HEK293 (cell line): Measurements from ENCODE around the gene MRPS9.

Experiments used
- CTCF ChIA-PET: fragments of 350-600 bp; formaldehyde crosslinking; extraction: SDS; loops from one replicate; lab custom pipeline; 2021; ENCODE audit warnings: antibody characterized with exemption; lab: Yijun Ruan, JAX
- POLR2A ChIA-PET: fragments of 300-600 bp; formaldehyde crosslinking; extraction: SDS; loops from one replicate; lab custom pipeline; 2020; ENCODE audit warnings: antibody characterized with exemption, inconsistent platforms; lab: Yijun Ruan, JAX
- H3K27ac ChIP-seq: fragments of 200-500 bp; sonication (Bioruptor generic); 2 replicates; pipeline ENCODE4 v1.5.1; 2014; ENCODE audit warnings: low read depth, low read length, control low read depth, inconsistent platforms; ENCODE audit errors: extremely low read depth
- H3K36me3 ChIP-seq, 2 experiments: fragments of 200-500 bp in 1 of 2; sonication (Bioruptor generic) in 1 of 2; 1 replicate in 1 of 2; 2 replicates in 1 of 2; pipeline ENCODE4 v1.5.1; 2014 to 2017; ENCODE audit warnings: inconsistent platforms in 2 of 2, low read length in 2 of 2; ENCODE audit not compliant: control insufficient read depth in 2 of 2, insufficient read depth in 1 of 2
- H3K4me1 ChIP-seq: fragments of 200-500 bp; sonication (Bioruptor generic); 2 replicates; pipeline ENCODE4 v1.5.1; 2014; ENCODE audit warnings: mild to moderate bottlenecking, low read length, inconsistent platforms; ENCODE audit not compliant: control insufficient read depth, insufficient read depth
- H3K4me3 ChIP-seq: 2 replicates; pipeline ENCODE4 v1.5.1; 2011; ENCODE audit warnings: low read depth, mild to moderate bottlenecking, control low read depth, low read length, moderate library complexity
- H3K9me3 ChIP-seq: fragments of 200-500 bp; sonication (Bioruptor generic); 2 replicates; pipeline ENCODE4 v1.5.1; 2014; ENCODE audit warnings: low read depth, low read length, inconsistent platforms; ENCODE audit not compliant: control insufficient read depth, insufficient read depth
- KLF1 ChIP-seq: fragments of 450-650 bp; formaldehyde crosslinking; IDR thresholded peaks from 2 replicates; pipeline ENCODE4 v1.5.1; 2016; ENCODE audit warnings: missing biosample characterization, missing genetic modification characterization
- KLF9 ChIP-seq: fragments of 450-650 bp; formaldehyde crosslinking; IDR thresholded peaks from 2 replicates; pipeline ENCODE4 v1.5.1; 2016; ENCODE audit warnings: missing biosample characterization, missing genetic modification characterization, low read depth
- SCRT1 ChIP-seq: fragments of 450-650 bp; formaldehyde crosslinking; IDR thresholded peaks from 2 replicates; pipeline ENCODE4 v1.5.1; 2016; ENCODE audit warnings: missing biosample characterization, missing genetic modification characterization, borderline replicate concordance
- SCRT2 ChIP-seq: fragments of 450-650 bp; formaldehyde crosslinking; IDR thresholded peaks from 2 replicates; pipeline ENCODE4 v1.5.1; 2016; ENCODE audit warnings: missing biosample characterization, missing genetic modification characterization
- TRIM28 ChIP-seq: IDR thresholded peaks from 2 replicates; pipeline ENCODE4 v1.6.1; 2011; ENCODE audit warnings: low read length, control low read depth, borderline replicate concordance
- ZBTB8A ChIP-seq: fragments of 450-650 bp; formaldehyde crosslinking; IDR thresholded peaks from 2 replicates; pipeline ENCODE4 v1.5.1; 2016; ENCODE audit warnings: missing biosample characterization, missing genetic modification characterization
- ZEB2 ChIP-seq: fragments of 450-650 bp; formaldehyde crosslinking; IDR thresholded peaks from 2 replicates; pipeline ENCODE4 v1.5.1; 2016; ENCODE audit warnings: missing biosample characterization, missing genetic modification characterization
- ZFHX2 ChIP-seq: fragments of 450-650 bp; formaldehyde crosslinking; conservative IDR thresholded peaks from 2 replicates; pipeline ENCODE4 v1.5.1; 2016; ENCODE audit warnings: missing biosample characterization, missing genetic modification characterization
- ZNF335 ChIP-seq: fragments of 450-650 bp; formaldehyde crosslinking; conservative IDR thresholded peaks from 2 replicates; pipeline ENCODE4 v1.5.1; 2016; ENCODE audit warnings: missing biosample characterization, missing genetic modification characterization
- ZNF549 ChIP-seq: fragments of 450-650 bp; IDR thresholded peaks from 2 replicates; pipeline ENCODE4 v1.5.1; 2018; ENCODE audit warnings: missing biosample characterization, missing genetic modification characterization, mild to moderate bottlenecking, inconsistent platforms, moderate library complexity
- ZNF571 ChIP-seq: fragments of 450-650 bp; formaldehyde crosslinking; IDR thresholded peaks from 2 replicates; pipeline ENCODE4 v1.5.0; 2017; ENCODE audit warnings: missing biosample characterization, missing genetic modification characterization
- ZNF76 ChIP-seq: fragments of 450-650 bp; formaldehyde crosslinking; IDR thresholded peaks from 2 replicates; pipeline ENCODE4; 2016; ENCODE audit warnings: low read depth, missing biosample characterization, missing genetic modification characterization, borderline replicate concordance
- ZSCAN16 ChIP-seq: fragments of 450-650 bp; formaldehyde crosslinking; IDR thresholded peaks from 2 replicates; pipeline ENCODE4 v1.5.1; 2016; ENCODE audit warnings: missing biosample characterization, missing genetic modification characterization
- ZSCAN23 ChIP-seq: fragments of 450-650 bp; formaldehyde crosslinking; IDR thresholded peaks from 2 replicates; pipeline ENCODE4 v1.5.1; 2016; ENCODE audit warnings: missing biosample characterization, missing genetic modification characterization
- TF ChIP-seq, protein P1 (sequence below): fragments of 450-650 bp; formaldehyde crosslinking; conservative IDR thresholded peaks from 2 replicates; pipeline ENCODE4 v1.5.1; 2016; ENCODE audit warnings: low read depth, missing biosample characterization, missing genetic modification characterization
- TF ChIP-seq, protein P2 (sequence below): fragments of 450-650 bp; formaldehyde crosslinking; optimal IDR thresholded peaks from 2 replicates; pipeline ENCODE3; 2016; ENCODE audit warnings: missing biosample characterization, mild to moderate bottlenecking, missing genetic modification characterization
- TF ChIP-seq, protein P3 (sequence below): fragments of 450-650 bp; formaldehyde crosslinking; IDR thresholded peaks from 2 replicates; pipeline ENCODE4 v1.5.1; 2016; ENCODE audit warnings: missing biosample characterization, missing genetic modification characterization
- TF ChIP-seq, protein P4 (sequence below): fragments of 450-650 bp; formaldehyde crosslinking; IDR thresholded peaks from 2 replicates; pipeline ENCODE4 v1.5.1; 2016; ENCODE audit warnings: missing biosample characterization, missing genetic modification characterization
- TF ChIP-seq, protein P5 (sequence below): fragments of 450-650 bp; formaldehyde crosslinking; conservative IDR thresholded peaks from 2 replicates; pipeline ENCODE4 v1.5.1; 2016; ENCODE audit warnings: low read depth, missing biosample characterization, missing genetic modification characterization
- TF ChIP-seq, protein P6 (sequence below): fragments of 450-650 bp; IDR thresholded peaks from 2 replicates; pipeline ENCODE4 v1.5.1; 2018; ENCODE audit warnings: missing biosample characterization, missing genetic modification characterization

MRPS9 gene

DNA sequence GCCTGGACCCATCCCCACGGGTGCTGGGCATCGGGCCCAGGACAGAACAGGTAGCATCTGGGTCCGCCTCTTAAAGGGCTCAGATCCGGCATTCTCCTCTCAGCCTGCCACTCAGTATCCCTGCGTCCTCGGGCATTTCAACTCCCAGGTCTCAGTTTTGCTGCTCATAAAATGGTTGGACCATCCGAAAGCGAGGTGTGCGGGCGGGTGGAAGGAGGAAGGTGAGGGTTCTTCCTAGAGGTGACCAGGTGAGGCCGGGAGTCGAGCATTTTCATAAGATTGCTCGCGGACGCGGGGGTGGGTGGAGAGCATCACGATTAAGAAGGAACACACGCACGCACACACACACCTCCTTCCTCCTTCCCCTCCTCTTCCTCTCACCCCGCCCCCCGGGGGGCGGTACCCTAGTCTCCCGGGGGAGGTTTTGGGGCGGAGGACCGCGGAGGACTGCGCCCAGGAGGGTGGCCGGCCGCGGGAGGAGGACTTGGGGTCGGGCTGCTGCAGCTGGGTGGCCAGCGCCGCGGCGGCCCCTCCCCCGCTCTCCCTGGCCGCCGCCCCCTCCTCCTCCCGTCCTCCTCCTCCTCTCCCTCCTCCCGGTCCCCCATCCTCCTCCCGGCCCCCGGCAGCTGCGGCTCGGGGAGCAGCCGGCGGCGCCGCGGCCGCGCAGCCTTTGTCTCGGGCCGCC is 105.7 kb downstream of the MRPS9 start:
- H3K4me1 ChIP-seq = peaks cover 4% of the 10 kb centered on the region
- H3K9me3 ChIP-seq = no peaks in the 10 kb centered on the region
- peak overlapping the region; percentile 39 for H3K4me3 ChIP-seq
- ChIA-PET POLR2A (no interaction called here), CTCF (interaction anchor here (1.2 to 1.9 kb wide), 3 partner anchors 27 to 95 kb away, joined by 4 to 7 read pairs (median 5); no protein-coding TSS in a partner anchor)
- H3K27ac ChIP-seq = no peak overlapping the region; the same call in 1 of the 2 replicates
- H3K36me3 ChIP-seq = no peaks in the 10 kb centered on the region
- TF ChIP-seq SCRT2 (tag by site-specific recombination) = peak; percentile 49; the same call in 1 of the 2 replicates
- no peak for TF ChIP-seq ZSCAN16 (tag by site-specific recombination)
- peak; percentile 51 for TF ChIP-seq ZNF335 (tag by site-specific recombination)
- TF ChIP-seq, protein P1, sequence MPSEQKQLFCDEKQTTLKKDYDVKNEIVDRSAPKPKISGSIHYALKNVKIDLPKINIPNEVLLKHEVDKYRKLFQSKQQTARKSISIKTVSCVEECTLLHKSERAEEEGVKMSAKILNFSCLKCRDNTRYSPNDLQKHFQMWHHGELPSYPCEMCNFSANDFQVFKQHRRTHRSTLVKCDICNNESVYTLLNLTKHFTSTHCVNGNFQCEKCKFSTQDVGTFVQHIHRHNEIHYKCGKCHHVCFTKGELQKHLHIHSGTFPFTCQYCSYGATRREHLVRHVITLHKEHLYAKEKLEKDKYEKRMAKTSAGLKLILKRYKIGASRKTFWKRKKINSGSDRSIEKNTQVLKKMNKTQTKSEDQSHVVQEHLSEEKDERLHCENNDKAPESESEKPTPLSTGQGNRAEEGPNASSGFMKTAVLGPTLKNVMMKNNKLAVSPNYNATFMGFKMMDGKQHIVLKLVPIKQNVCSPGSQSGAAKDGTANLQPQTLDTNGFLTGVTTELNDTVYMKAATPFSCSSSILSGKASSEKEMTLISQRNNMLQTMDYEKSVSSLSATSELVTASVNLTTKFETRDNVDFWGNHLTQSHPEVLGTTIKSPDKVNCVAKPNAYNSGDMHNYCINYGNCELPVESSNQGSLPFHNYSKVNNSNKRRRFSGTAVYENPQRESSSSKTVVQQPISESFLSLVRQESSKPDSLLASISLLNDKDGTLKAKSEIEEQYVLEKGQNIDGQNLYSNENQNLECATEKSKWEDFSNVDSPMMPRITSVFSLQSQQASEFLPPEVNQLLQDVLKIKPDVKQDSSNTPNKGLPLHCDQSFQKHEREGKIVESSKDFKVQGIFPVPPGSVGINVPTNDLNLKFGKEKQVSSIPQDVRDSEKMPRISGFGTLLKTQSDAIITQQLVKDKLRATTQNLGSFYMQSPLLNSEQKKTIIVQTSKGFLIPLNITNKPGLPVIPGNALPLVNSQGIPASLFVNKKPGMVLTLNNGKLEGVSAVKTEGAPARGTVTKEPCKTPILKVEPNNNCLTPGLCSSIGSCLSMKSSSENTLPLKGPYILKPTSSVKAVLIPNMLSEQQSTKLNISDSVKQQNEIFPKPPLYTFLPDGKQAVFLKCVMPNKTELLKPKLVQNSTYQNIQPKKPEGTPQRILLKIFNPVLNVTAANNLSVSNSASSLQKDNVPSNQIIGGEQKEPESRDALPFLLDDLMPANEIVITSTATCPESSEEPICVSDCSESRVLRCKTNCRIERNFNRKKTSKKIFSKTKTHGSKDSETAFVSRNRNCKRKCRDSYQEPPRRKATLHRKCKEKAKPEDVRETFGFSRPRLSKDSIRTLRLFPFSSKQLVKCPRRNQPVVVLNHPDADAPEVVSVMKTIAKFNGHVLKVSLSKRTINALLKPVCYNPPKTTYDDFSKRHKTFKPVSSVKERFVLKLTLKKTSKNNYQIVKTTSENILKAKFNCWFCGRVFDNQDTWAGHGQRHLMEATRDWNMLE (tag by site-specific recombination) = no peak
- TF ChIP-seq, protein P2, sequence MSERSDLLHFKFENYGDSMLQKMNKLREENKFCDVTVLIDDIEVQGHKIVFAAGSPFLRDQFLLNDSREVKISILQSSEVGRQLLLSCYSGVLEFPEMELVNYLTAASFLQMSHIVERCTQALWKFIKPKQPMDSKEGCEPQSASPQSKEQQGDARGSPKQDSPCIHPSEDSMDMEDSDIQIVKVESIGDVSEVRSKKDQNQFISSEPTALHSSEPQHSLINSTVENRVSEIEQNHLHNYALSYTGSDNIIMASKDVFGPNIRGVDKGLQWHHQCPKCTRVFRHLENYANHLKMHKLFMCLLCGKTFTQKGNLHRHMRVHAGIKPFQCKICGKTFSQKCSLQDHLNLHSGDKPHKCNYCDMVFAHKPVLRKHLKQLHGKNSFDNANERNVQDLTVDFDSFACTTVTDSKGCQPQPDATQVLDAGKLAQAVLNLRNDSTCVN (tag by site-specific recombination) = peak; percentile 37
- TF ChIP-seq, protein P3, sequence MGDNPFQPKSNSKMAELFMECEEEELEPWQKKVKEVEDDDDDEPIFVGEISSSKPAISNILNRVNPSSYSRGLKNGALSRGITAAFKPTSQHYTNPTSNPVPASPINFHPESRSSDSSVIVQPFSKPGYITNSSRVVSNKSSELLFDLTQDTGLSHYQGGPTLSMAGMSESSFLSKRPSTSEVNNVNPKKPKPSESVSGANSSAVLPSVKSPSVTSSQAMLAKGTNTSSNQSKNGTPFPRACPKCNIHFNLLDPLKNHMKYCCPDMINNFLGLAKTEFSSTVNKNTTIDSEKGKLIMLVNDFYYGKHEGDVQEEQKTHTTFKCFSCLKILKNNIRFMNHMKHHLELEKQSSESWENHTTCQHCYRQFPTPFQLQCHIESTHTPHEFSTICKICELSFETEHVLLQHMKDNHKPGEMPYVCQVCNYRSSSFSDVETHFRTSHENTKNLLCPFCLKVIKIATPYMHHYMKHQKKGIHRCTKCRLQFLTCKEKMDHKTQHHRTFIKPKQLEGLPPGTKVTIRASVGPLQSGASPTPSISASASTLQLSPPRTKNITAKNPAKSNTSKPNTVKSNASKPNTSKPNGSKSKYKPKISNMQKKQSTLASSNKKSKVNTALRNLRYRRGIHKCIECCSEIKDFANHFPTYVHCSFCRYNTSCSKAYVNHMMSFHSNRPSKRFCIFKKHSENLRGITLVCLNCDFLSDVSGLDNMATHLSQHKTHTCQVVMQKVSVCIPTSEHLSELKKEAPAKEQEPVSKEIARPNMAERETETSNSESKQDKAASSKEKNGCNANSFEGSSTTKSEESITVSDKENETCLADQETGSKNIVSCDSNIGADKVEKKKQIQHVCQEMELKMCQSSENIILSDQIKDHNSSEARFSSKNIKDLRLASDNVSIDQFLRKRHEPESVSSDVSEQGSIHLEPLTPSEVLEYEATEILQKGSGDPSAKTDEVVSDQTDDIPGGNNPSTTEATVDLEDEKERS (tag by site-specific recombination) = no peak
- TF ChIP-seq ZEB2 (tag by site-specific recombination) = peak; percentile 37; the same call in 1 of the 2 replicates
- no peak for TF ChIP-seq ZSCAN23 (tag by site-specific recombination)
- peak; percentile 77 for TF ChIP-seq ZBTB8A (tag by site-specific recombination)
- no peak for TF ChIP-seq TRIM28
- no peak for TF ChIP-seq ZNF549 (tag by site-specific recombination)
- TF ChIP-seq KLF1 (tag by site-specific recombination) = peak; percentile 47
- no peak for TF ChIP-seq ZNF571 (tag by site-specific recombination)
- peak; percentile 64 for TF ChIP-seq ZNF76 (tag by site-specific recombination)
- TF ChIP-seq, protein P4, sequence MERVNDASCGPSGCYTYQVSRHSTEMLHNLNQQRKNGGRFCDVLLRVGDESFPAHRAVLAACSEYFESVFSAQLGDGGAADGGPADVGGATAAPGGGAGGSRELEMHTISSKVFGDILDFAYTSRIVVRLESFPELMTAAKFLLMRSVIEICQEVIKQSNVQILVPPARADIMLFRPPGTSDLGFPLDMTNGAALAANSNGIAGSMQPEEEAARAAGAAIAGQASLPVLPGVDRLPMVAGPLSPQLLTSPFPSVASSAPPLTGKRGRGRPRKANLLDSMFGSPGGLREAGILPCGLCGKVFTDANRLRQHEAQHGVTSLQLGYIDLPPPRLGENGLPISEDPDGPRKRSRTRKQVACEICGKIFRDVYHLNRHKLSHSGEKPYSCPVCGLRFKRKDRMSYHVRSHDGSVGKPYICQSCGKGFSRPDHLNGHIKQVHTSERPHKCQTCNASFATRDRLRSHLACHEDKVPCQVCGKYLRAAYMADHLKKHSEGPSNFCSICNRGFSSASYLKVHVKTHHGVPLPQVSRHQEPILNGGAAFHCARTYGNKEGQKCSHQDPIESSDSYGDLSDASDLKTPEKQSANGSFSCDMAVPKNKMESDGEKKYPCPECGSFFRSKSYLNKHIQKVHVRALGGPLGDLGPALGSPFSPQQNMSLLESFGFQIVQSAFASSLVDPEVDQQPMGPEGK (tag by site-specific recombination) = peak; percentile 44; the same call in 1 of the 2 replicates
- peak; percentile 48 for TF ChIP-seq ZFHX2 (tag by site-specific recombination)
- TF ChIP-seq KLF9 (tag by site-specific recombination) = peak; percentile 55
- TF ChIP-seq, protein P5, sequence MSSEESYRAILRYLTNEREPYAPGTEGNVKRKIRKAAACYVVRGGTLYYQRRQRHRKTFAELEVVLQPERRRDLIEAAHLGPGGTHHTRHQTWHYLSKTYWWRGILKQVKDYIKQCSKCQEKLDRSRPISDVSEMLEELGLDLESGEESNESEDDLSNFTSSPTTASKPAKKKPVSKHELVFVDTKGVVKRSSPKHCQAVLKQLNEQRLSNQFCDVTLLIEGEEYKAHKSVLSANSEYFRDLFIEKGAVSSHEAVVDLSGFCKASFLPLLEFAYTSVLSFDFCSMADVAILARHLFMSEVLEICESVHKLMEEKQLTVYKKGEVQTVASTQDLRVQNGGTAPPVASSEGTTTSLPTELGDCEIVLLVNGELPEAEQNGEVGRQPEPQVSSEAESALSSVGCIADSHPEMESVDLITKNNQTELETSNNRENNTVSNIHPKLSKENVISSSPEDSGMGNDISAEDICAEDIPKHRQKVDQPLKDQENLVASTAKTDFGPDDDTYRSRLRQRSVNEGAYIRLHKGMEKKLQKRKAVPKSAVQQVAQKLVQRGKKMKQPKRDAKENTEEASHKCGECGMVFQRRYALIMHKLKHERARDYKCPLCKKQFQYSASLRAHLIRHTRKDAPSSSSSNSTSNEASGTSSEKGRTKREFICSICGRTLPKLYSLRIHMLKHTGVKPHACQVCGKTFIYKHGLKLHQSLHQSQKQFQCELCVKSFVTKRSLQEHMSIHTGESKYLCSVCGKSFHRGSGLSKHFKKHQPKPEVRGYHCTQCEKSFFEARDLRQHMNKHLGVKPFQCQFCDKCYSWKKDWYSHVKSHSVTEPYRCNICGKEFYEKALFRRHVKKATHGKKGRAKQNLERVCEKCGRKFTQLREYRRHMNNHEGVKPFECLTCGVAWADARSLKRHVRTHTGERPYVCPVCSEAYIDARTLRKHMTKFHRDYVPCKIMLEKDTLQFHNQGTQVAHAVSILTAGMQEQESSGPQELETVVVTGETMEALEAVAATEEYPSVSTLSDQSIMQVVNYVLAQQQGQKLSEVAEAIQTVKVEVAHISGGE = peak; percentile 64
- no peak for TF ChIP-seq SCRT1 (tag by site-specific recombination)
- TF ChIP-seq, protein P6, sequence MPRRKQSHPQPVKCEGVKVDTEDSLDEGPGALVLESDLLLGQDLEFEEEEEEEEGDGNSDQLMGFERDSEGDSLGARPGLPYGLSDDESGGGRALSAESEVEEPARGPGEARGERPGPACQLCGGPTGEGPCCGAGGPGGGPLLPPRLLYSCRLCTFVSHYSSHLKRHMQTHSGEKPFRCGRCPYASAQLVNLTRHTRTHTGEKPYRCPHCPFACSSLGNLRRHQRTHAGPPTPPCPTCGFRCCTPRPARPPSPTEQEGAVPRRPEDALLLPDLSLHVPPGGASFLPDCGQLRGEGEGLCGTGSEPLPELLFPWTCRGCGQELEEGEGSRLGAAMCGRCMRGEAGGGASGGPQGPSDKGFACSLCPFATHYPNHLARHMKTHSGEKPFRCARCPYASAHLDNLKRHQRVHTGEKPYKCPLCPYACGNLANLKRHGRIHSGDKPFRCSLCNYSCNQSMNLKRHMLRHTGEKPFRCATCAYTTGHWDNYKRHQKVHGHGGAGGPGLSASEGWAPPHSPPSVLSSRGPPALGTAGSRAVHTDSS (tag by site-specific recombination) = peak; percentile 90
